ENCODE data around the gene DCST1. TPM values are rescaled to one million over a fixed set of nuclear protein-coding genes. Genes with fewer than 3 reads are reported as not detected.

The DCST1 gene
- total and polyA plus RNA-seq, 5 donors from 2014 or later = 0.32 TPM; not detected in 4

GRCh38 chr1:155060736-155061135 lies 27.1 kb downstream of the DCST1 start:
- H3K9me3 ChIP-seq (ENCODE audit: control insufficient read depth in 2 of 2, low read length in 2 of 2) = no peaks in the 10 kb centered on the region
- Mint-ChIP-seq H3K4me3 (no peak overlapping the region), H3K4me1 (peaks cover 9 to 33% (median 19%) of the 10 kb centered on the region in 4 donors), H3K36me3 (peaks cover 5% of the 10 kb centered on the region), H3K27ac (no peak overlapping the region), H3K9me3 (no peaks in the 10 kb centered on the region), H3K27me3 (no peaks in the 10 kb centered on the region)
- no peak for DNase-seq
- H3K27me3 ChIP-seq (ENCODE audit: control insufficient read depth, insufficient read depth, low read length) = no peaks in the 10 kb centered on the region
- peaks cover 5% of the 10 kb centered on the region for H3K36me3 ChIP-seq (ENCODE audit: control insufficient read depth, insufficient read depth, low read length)
- H3K4me1 ChIP-seq (ENCODE audit: control insufficient read depth, insufficient read depth, low read length, poor library complexity, severe bottlenecking) = peaks cover 41% of the 10 kb centered on the region
- no peak for ATAC-seq (ENCODE audit: low read depth in 2 of 2)
- no peak overlapping the region for H3K4me3 ChIP-seq (ENCODE audit: low read depth, low read length)
- H3K27ac ChIP-seq (ENCODE audit: insufficient read depth, low read length, poor library complexity, severe bottlenecking) = no peak overlapping the region

DNA sequence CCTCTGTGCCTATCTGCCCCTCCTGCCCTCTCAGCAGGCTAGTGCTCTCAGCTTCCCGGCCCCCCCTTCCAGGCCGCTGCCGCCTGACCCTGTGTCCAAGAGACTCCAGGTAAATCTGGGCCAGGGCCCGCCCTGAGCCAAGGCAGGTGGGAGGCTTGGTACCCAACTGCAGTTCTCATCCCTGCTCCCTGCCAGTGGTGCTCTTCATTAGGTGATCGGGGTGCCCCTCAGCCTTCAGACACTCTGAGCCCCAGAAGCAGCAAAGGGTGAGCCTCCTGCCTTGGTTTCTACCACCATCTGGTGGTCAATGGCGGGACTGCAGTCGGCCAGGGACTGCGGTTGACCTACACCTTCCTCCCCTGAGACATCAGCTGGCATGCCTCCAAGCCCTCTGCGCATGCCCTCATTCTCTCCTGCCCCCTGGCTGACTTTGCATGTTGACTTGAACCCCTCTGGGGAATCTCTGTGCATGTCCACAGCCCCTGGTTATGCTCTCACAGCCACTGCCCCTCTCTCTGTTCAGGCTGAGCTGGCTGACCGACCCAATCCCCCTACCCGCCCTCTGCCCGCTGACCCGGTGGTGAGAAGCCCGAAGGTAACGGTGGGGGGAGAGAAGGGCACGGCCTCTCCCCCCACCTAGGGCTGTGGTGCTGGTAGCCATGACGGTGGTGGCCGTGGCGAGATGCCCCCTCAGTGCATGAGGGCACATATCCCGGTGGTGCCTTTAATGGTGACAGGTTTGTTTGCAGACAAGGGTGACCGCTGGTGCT lies 27.9 kb downstream of the DCST1 start:
- peak; percentile 86 to 89 (median 89) for DNase-seq
- Histone ChIP-seq H3K27ac (ENCODE audit: insufficient read depth, low read length, poor library complexity, severe bottlenecking) (no peak overlapping the region), H3K9me3 (ENCODE audit: control insufficient read depth in 2 of 2, low read length in 2 of 2) (no peaks in the 10 kb centered on the region), H3K4me3 (ENCODE audit: low read depth, low read length) (no peak overlapping the region), H3K36me3 (ENCODE audit: control insufficient read depth, insufficient read depth, low read length) (no peaks in the 10 kb centered on the region), H3K4me1 (ENCODE audit: control insufficient read depth, insufficient read depth, low read length, poor library complexity, severe bottlenecking) (peaks cover 41% of the 10 kb centered on the region), H3K27me3 (ENCODE audit: control insufficient read depth, insufficient read depth, low read length) (no peaks in the 10 kb centered on the region)
- H3K9me3 Mint-ChIP-seq = no peaks in the 10 kb centered on the region
- ATAC-seq (ENCODE audit: low read depth in 2 of 2) = peak; percentile 66 to 67
- H3K27me3 Mint-ChIP-seq = no peaks in the 10 kb centered on the region
- peaks cover 9 to 39% (median 22%) of the 10 kb centered on the region in 4 donors for H3K4me1 Mint-ChIP-seq
- H3K4me3 Mint-ChIP-seq = peak overlapping the region; percentile 74 to 88 (median 83)
- H3K36me3 Mint-ChIP-seq = peaks cover 5% of the 10 kb centered on the region
- H3K27ac Mint-ChIP-seq = peak overlapping the region in 2 of 3 donors; percentile 46 to 80

DNA sequence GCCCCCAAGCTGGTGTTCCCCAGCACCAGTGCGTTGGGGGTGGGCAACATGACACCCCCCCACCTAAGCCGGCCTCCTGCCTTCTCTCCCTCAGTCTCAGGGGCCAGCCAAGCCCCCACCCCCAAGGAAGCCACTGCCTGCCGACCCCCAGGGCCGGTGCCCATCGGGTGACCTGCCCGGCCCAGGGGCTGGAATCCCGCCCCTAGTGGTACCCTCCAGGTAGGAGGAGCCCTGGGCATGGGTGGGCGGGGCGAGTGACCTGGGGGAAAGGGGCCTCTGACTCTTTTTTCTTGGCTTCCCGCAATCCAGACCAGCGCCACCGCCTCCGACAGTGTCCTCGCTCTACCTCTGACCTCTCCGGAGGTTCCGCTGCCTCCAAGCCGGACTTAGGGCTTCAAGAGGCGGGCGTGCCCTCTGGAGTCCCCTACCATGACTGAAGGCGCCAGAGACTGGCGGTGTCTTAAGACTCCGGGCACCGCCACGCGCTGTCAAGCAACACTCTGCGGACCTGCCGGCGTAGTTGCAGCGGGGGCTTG lies 28.6 kb downstream of the DCST1 start:
- ATAC-seq (ENCODE audit: low read depth in 2 of 2) (no peak), DNase-seq (no peak)
- H3K9me3 Mint-ChIP-seq = no peaks in the 10 kb centered on the region
- no peaks in the 10 kb centered on the region for H3K27me3 ChIP-seq (ENCODE audit: control insufficient read depth, insufficient read depth, low read length)
- H3K4me3 Mint-ChIP-seq = peak overlapping the region in 3 of 4 donors; percentile 87 to 95 (median 91)
- H3K27me3 Mint-ChIP-seq = no peaks in the 10 kb centered on the region
- H3K4me3 ChIP-seq (ENCODE audit: low read depth, low read length) = no peak overlapping the region
- H3K36me3 Mint-ChIP-seq = peaks cover 10% of the 10 kb centered on the region
- peaks cover 9 to 41% (median 23%) of the 10 kb centered on the region in 4 donors for H3K4me1 Mint-ChIP-seq
- H3K27ac Mint-ChIP-seq = peak overlapping the region in 1 of 3 donors; percentile 80
- H3K36me3 ChIP-seq (ENCODE audit: control insufficient read depth, insufficient read depth, low read length) = no peaks in the 10 kb centered on the region
- peaks cover 41% of the 10 kb centered on the region for H3K4me1 ChIP-seq (ENCODE audit: control insufficient read depth, insufficient read depth, low read length, poor library complexity, severe bottlenecking)
- H3K27ac ChIP-seq (ENCODE audit: insufficient read depth, low read length, poor library complexity, severe bottlenecking) = no peak overlapping the region
- H3K9me3 ChIP-seq (ENCODE audit: control insufficient read depth in 2 of 2, low read length in 2 of 2) = no peaks in the 10 kb centered on the region

- Mint-ChIP-seq H3K36me3 (peaks cover 6% of the 10 kb centered on the region), H3K27ac (peak overlapping the region in 2 of 3 donors; percentile 73 to 87), H3K9me3 (no peaks in the 10 kb centered on the region), H3K27me3 (no peaks in the 10 kb centered on the region), H3K4me1 (peaks cover 9 to 41% (median 23%) of the 10 kb centered on the region in 4 donors), H3K4me3 (peak overlapping the region; percentile 87 to 95 (median 91))
- Histone ChIP-seq H3K36me3 (ENCODE audit: control insufficient read depth, insufficient read depth, low read length) (no peaks in the 10 kb centered on the region), H3K4me3 (ENCODE audit: low read depth, low read length) (peak overlapping the region; percentile 84), H3K4me1 (ENCODE audit: control insufficient read depth, insufficient read depth, low read length, poor library complexity, severe bottlenecking) (peaks cover 41% of the 10 kb centered on the region), H3K27me3 (ENCODE audit: control insufficient read depth, insufficient read depth, low read length) (no peaks in the 10 kb centered on the region), H3K9me3 (ENCODE audit: control insufficient read depth in 2 of 2, low read length in 2 of 2) (no peaks in the 10 kb centered on the region), H3K27ac (ENCODE audit: insufficient read depth, low read length, poor library complexity, severe bottlenecking) (no peak overlapping the region)
- ATAC-seq (ENCODE audit: low read depth in 2 of 2) (peak; percentile 26 to 27), DNase-seq (peak; percentile 49 to 76 (median 56))
These were observed 29.2 kb downstream of the DCST1 start for GRCh38 chr1:155062702-155063411.

DNA sequence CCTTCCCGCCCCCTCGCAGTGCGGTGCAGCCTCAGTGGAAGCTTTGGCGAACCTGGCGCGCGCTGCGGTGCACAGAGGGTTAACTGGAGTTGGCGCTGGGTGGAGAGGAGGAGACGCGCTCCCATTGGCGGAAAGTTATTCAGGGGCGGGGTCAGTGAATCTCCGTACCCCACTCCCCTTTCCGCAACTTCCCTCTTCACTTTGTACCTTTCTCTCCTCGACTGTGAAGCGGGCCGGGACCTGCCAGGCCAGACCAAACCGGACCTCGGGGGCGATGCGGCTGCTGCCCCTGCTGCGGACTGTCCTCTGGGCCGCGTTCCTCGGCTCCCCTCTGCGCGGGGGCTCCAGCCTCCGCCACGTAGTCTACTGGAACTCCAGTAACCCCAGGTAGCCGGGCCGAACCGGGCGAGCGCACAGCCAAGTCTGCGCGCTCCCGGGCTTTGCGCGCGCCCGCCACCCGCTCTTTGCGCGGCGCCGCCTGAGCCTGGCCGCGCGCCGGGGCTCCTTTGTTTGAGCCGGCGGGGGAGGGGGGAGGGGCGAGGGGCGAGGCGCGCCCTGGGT lies 30.0 kb downstream of the DCST1 start, which contains the start of gene EFNA4:
TSS of gene EFNA4 (plus strand) at position 191 of the 561 bp plus-strand sequence. CDS start at position 275, 84 bp downstream.
- H3K27ac Mint-ChIP-seq = peak within 1 kb of the TSS; percentile 26 to 87 (median 73)
- Histone ChIP-seq H3K9me3 (ENCODE audit: control insufficient read depth in 2 of 2, low read length in 2 of 2) (no peaks in the 10 kb centered on the region), H3K27ac (ENCODE audit: insufficient read depth, low read length, poor library complexity, severe bottlenecking) (peak within 1 kb of the TSS; percentile 61), H3K27me3 (ENCODE audit: control insufficient read depth, insufficient read depth, low read length) (no peaks in the 10 kb centered on the region), H3K36me3 (ENCODE audit: control insufficient read depth, insufficient read depth, low read length) (peaks cover 3% of the 10 kb centered on the region), H3K4me3 (ENCODE audit: low read depth, low read length) (peak within 1 kb of the TSS; percentile 84), H3K4me1 (ENCODE audit: control insufficient read depth, insufficient read depth, low read length, poor library complexity, severe bottlenecking) (peaks cover 41% of the 10 kb centered on the region)
- H3K27me3 Mint-ChIP-seq = no peaks in the 10 kb centered on the region
- DNase-seq (peak; percentile 78 to 93 (median 86)), ATAC-seq (ENCODE audit: low read depth in 2 of 2) (peak; percentile 86)
- no peaks in the 10 kb centered on the region for H3K9me3 Mint-ChIP-seq
- H3K4me3 Mint-ChIP-seq = peak within 1 kb of the TSS; percentile 91 to 97 (median 94)
- H3K36me3 Mint-ChIP-seq = peaks cover 10% of the 10 kb centered on the region
- H3K4me1 Mint-ChIP-seq = peaks cover 9 to 44% (median 23%) of the 10 kb centered on the region in 4 donors

GRCh38 chr1:155064111-155064831 lies 30.6 kb downstream of the DCST1 start:
- H3K36me3 Mint-ChIP-seq = peaks cover 14% of the 10 kb centered on the region
- H3K4me1 Mint-ChIP-seq = peaks cover 9 to 48% (median 23%) of the 10 kb centered on the region in 4 donors
- DNase-seq (peak in 1 of 3 donors; percentile 20), ATAC-seq (ENCODE audit: low read depth in 2 of 2) (no peak)
- H3K4me3 ChIP-seq (ENCODE audit: low read depth, low read length) = peak overlapping the region; percentile 75
- H3K27ac ChIP-seq (ENCODE audit: insufficient read depth, low read length, poor library complexity, severe bottlenecking) = peak overlapping the region; percentile 61
- no peaks in the 10 kb centered on the region for H3K9me3 ChIP-seq (ENCODE audit: control insufficient read depth in 2 of 2, low read length in 2 of 2)
- H3K27me3 ChIP-seq (ENCODE audit: control insufficient read depth, insufficient read depth, low read length) = no peaks in the 10 kb centered on the region
- peaks cover 9% of the 10 kb centered on the region for H3K36me3 ChIP-seq (ENCODE audit: control insufficient read depth, insufficient read depth, low read length)
- no peaks in the 10 kb centered on the region for H3K9me3 Mint-ChIP-seq
- peaks cover 41% of the 10 kb centered on the region for H3K4me1 ChIP-seq (ENCODE audit: control insufficient read depth, insufficient read depth, low read length, poor library complexity, severe bottlenecking)
- peak overlapping the region; percentile 85 to 97 (median 90) for H3K4me3 Mint-ChIP-seq
- no peaks in the 10 kb centered on the region for H3K27me3 Mint-ChIP-seq
- H3K27ac Mint-ChIP-seq = peak overlapping the region; percentile 26 to 87 (median 27)

Measured in CD4-positive, CD25-positive, alpha-beta regulatory T cell (primary cell).